Endodermal cell (in vitro differentiated cells): ENCODE results near the gene SHISAL2A. TPM values are rescaled to one million over a fixed set of nuclear protein-coding genes. Genes with fewer than 3 reads are reported as not detected.

Experiments
- DNase-seq: peaks from one replicate; pipeline ENCODE4 v3.0.0-alpha.2; 2017
- H3K27ac ChIP-seq: 2 replicates; pipeline ENCODE4 v1.5.1; 2013; ENCODE audit warnings: mild to moderate bottlenecking, low read depth, low read length, moderate library complexity
- H3K27me3 ChIP-seq: 2 replicates; pipeline ENCODE4 v1.6.1; 2013; ENCODE audit warnings: mild to moderate bottlenecking, low read length, moderate library complexity; ENCODE audit not compliant: insufficient read depth, control insufficient read depth, poor library complexity, severe bottlenecking
- H3K36me3 ChIP-seq: 2 replicates; pipeline ENCODE4 v1.7.0; 2013; ENCODE audit warnings: mild to moderate bottlenecking, low read length, moderate library complexity; ENCODE audit not compliant: control insufficient read depth, insufficient read depth
- H3K4me1 ChIP-seq: one replicate; pipeline ENCODE4 v1.7.0; 2013; ENCODE audit warnings: low read length; ENCODE audit not compliant: control insufficient read depth, insufficient read depth
- H3K4me3 ChIP-seq: 2 replicates; pipeline ENCODE4 v1.5.1; 2013; ENCODE audit warnings: mild to moderate bottlenecking, low read length, moderate library complexity
- H3K9ac ChIP-seq: 2 replicates; pipeline ENCODE4 v1.6.1; 2013; ENCODE audit warnings: mild to moderate bottlenecking, low read length, moderate library complexity; ENCODE audit not compliant: poor library complexity, severe bottlenecking; ENCODE audit errors: extremely low read depth
- H3K9me3 ChIP-seq: 2 replicates; pipeline ENCODE4 v1.6.1; 2013; ENCODE audit warnings: mild to moderate bottlenecking, low read length, moderate library complexity; ENCODE audit not compliant: control insufficient read depth
- H3K27ac Mint-ChIP-seq: 2 replicates; pipeline ENCODE4 v1.8.0; 2020; ENCODE audit warnings: mixed read lengths
- H3K27me3 Mint-ChIP-seq: 2 replicates; pipeline ENCODE4 v1.8.0; 2021; ENCODE audit warnings: mild to moderate bottlenecking, mixed read lengths; ENCODE audit not compliant: insufficient read depth
- H3K36me3 Mint-ChIP-seq: 2 replicates; pipeline ENCODE4 v1.8.0; 2020; ENCODE audit warnings: low read depth, mixed read lengths
- H3K4me1 Mint-ChIP-seq: 2 replicates; pipeline ENCODE4 v1.8.0; 2020; ENCODE audit warnings: mixed read lengths
- H3K4me3 Mint-ChIP-seq: 2 replicates; pipeline ENCODE4 v1.8.0; 2020; ENCODE audit warnings: mild to moderate bottlenecking, moderate library complexity, mixed read lengths
- H3K9me3 Mint-ChIP-seq: 2 replicates; pipeline ENCODE4 v1.8.0; 2020; ENCODE audit warnings: mild to moderate bottlenecking, mixed read lengths
- CTCF ChIP-seq: fragments of 200-600 bp; sonication (generic); conservative IDR thresholded peaks from 2 replicates; pipeline ENCODE4 v1.5.0; 2021; ENCODE audit warnings: antibody characterized with exemption, mild to moderate bottlenecking
- WGBS, 2 experiments: methylation state at CpG; one replicate each; pipeline versions ENCODE4 v1.1.5 to v1.1.7; 2013; ENCODE audit warnings: missing lambda C conversion rate in 2 of 2, mixed read lengths in 1 of 2; ENCODE audit not compliant: insufficient coverage in 1 of 2, insufficient read length in 1 of 2; 5-methylcytosine and 5-hydroxymethylcytosine counted together
- total RNA-seq, 2 donors: library from RNA; stranded (reverse); fragmentation: NEBNext Ultra II Directional in 1 of 2; extraction: Animal tissue kit (Norgen Biotek cat#: 25700) in 1 of 2; gene quantifications; 2 replicates in 1 of 2; 3 replicates in 1 of 2; pipeline ENCODE4 v1.2.1, GENCODE V29; 2021

SHISAL2A gene
- total RNA-seq, 2 donors from 2014 or later: 1.5 to 5.3 TPM

- Histone ChIP-seq H3K9ac (no peak overlapping the region), H3K4me3 (no peak overlapping the region), H3K36me3 (no peaks in the 10 kb centered on the region), H3K4me1 (peaks cover 4% of the 10 kb centered on the region), H3K9me3 (no peaks in the 10 kb centered on the region), H3K27me3 (no peaks in the 10 kb centered on the region), H3K27ac (no peak overlapping the region)
- H3K4me1 Mint-ChIP-seq: peaks cover 22% of the 10 kb centered on the region
- H3K27ac Mint-ChIP-seq: no peak overlapping the region
- TF ChIP-seq CTCF: no peak
- no peak overlapping the region for H3K4me3 Mint-ChIP-seq
- no peaks in the 10 kb centered on the region for H3K36me3 Mint-ChIP-seq
- H3K9me3 Mint-ChIP-seq: no peaks in the 10 kb centered on the region
- DNase-seq: no peak
- H3K27me3 Mint-ChIP-seq: no peaks in the 10 kb centered on the region
- 92% methylated on average over 1 of the region's 1 CpG; no CpG with 5 or more reads in 1 of the 2 experiments for WGBS, 2 experiments
These were observed 25.8 kb downstream of the SHISAL2A start for GRCh38 chr1:52658795-52659194.

- no peaks in the 10 kb centered on the region for H3K27me3 ChIP-seq
- Mint-ChIP-seq H3K36me3 (no peaks in the 10 kb centered on the region), H3K4me3 (no peak overlapping the region), H3K9me3 (no peaks in the 10 kb centered on the region), H3K4me1 (peaks cover 22% of the 10 kb centered on the region), H3K27ac (no peak overlapping the region), H3K27me3 (no peaks in the 10 kb centered on the region)
- peaks cover 4% of the 10 kb centered on the region for H3K4me1 ChIP-seq
- no peak overlapping the region for H3K27ac ChIP-seq
- H3K36me3 ChIP-seq: no peaks in the 10 kb centered on the region
- WGBS, 2 experiments: 95 to 100% methylated on average over 3 of the region's 3 CpGs
- no peak overlapping the region for H3K4me3 ChIP-seq
- DNase-seq: no peak
- H3K9me3 ChIP-seq: no peaks in the 10 kb centered on the region
- H3K9ac ChIP-seq: no peak overlapping the region
- TF ChIP-seq CTCF: no peak
These were observed 26.4 kb downstream of the SHISAL2A start for GRCh38 chr1:52659356-52659755.

- Histone ChIP-seq H3K36me3 (no peaks in the 10 kb centered on the region), H3K27ac (peak overlapping the region; percentile 90), H3K9me3 (no peaks in the 10 kb centered on the region), H3K4me3 (no peak overlapping the region), H3K9ac (no peak overlapping the region), H3K4me1 (peaks cover 4% of the 10 kb centered on the region), H3K27me3 (no peaks in the 10 kb centered on the region)
- no peaks in the 10 kb centered on the region for H3K9me3 Mint-ChIP-seq
- H3K4me1 Mint-ChIP-seq: peaks cover 24% of the 10 kb centered on the region
- H3K27me3 Mint-ChIP-seq: no peaks in the 10 kb centered on the region
- H3K4me3 Mint-ChIP-seq: no peak overlapping the region
- peak; percentile 63 for DNase-seq
- TF ChIP-seq CTCF: no peak
- peak overlapping the region; percentile 56 for H3K27ac Mint-ChIP-seq
- WGBS, 2 experiments: 42 to 56% methylated on average over 13 of the region's 13 CpGs
- no peaks in the 10 kb centered on the region for H3K36me3 Mint-ChIP-seq
These were observed 27.1 kb downstream of the SHISAL2A start for GRCh38 chr1:52659851-52660596.
